Measurements from ENCODE around the gene ARID1B. TPM values are rescaled to one million over a fixed set of nuclear protein-coding genes. Genes with fewer than 3 reads are reported as not detected.
A peak's percentile ranks its signal among the peaks of the same experiment; 100 is the strongest.

The ARID1B gene
- total RNA-seq, 1 donor from 2014 or later: 26.4 TPM

- ATAC-seq (no peak), DNase-seq (ENCODE audit: low spot score) (no peak)
These were observed 177.0 kb downstream of the ARID1B start for GRCh38 chr6:156954191-156954590.

GRCh38 chr6:156954816-156955215 lies 177.6 kb downstream of the ARID1B start:
- DNase-seq (ENCODE audit: low spot score) (no peak), ATAC-seq (no peak)

GRCh38 chr6:156955494-156956183 lies 178.5 kb downstream of the ARID1B start:
- DNase-seq (ENCODE audit: low spot score): peak; percentile 94
- ATAC-seq: peak; percentile 91

GRCh38 chr6:156956286-156956685 lies 179.1 kb downstream of the ARID1B start:
- DNase-seq (ENCODE audit: low spot score) (no peak), ATAC-seq (peak; percentile 39)

GRCh38 chr6:156957931-156958547 lies 180.9 kb downstream of the ARID1B start:
- ATAC-seq: no peak
- DNase-seq (ENCODE audit: low spot score): no peak

- ATAC-seq (no peak), DNase-seq (ENCODE audit: low spot score) (no peak)
These were observed 183.3 kb downstream of the ARID1B start for GRCh38 chr6:156960525-156960924.

- DNase-seq (ENCODE audit: low spot score) (no peak), ATAC-seq (no peak)
These were observed 184.2 kb downstream of the ARID1B start for GRCh38 chr6:156961282-156961892.

GRCh38 chr6:156963712-156964700 lies 186.8 kb downstream of the ARID1B start:
- DNase-seq (ENCODE audit: low spot score) (peak; percentile 69), ATAC-seq (peak; percentile 83)

GRCh38 chr6:156967852-156968251 lies 190.7 kb downstream of the ARID1B start:
- no peak for DNase-seq (ENCODE audit: low spot score)
- ATAC-seq: no peak

- ATAC-seq: no peak
These were observed 192.1 kb downstream of the ARID1B start for GRCh38 chr6:156969233-156969632.

GRCh38 chr6:156970595-156971112 lies 193.5 kb downstream of the ARID1B start:
- ATAC-seq: peak; percentile 39
- no peak for DNase-seq (ENCODE audit: low spot score)

More at GRCh38 chr6:156969233-156969632, 192.1 kb downstream of the ARID1B start:
- DNase-seq (ENCODE audit: low spot score): no peak

- no peak for ATAC-seq
These were observed 194.1 kb downstream of the ARID1B start for GRCh38 chr6:156971153-156971885.

GRCh38 chr6:156972145-156972544 lies 195.0 kb downstream of the ARID1B start:
- ATAC-seq (no peak), DNase-seq (ENCODE audit: low spot score) (no peak)

More at GRCh38 chr6:156971153-156971885, 194.1 kb downstream of the ARID1B start:
- DNase-seq (ENCODE audit: low spot score): no peak

GRCh38 chr6:156974830-156975261 lies 197.7 kb downstream of the ARID1B start:
- ATAC-seq (no peak), DNase-seq (ENCODE audit: low spot score) (no peak)

GRCh38 chr6:156975414-156975813 lies 198.2 kb downstream of the ARID1B start:
- ATAC-seq: no peak
- DNase-seq (ENCODE audit: low spot score): no peak

- peak; percentile 44 for ATAC-seq
- DNase-seq (ENCODE audit: low spot score): no peak
These were observed 199.3 kb downstream of the ARID1B start for GRCh38 chr6:156976216-156977127.

GRCh38 chr6:156977527-156978291 lies 200.5 kb downstream of the ARID1B start:
- ATAC-seq (peak; percentile 83), DNase-seq (ENCODE audit: low spot score) (no peak)

GRCh38 chr6:156978948-156979347 lies 201.8 kb downstream of the ARID1B start:
- ATAC-seq: no peak
- DNase-seq (ENCODE audit: low spot score): no peak
